GM18526 (cell line): ENCODE data around the gene ST3GAL3.

Experiments
- POLR2A ChIP-seq: IDR thresholded peaks from 3 replicates; pipeline ENCODE4 v1.6.1; 2011; ENCODE audit not compliant: insufficient read length; ENCODE audit errors: extremely low read depth

The ST3GAL3 gene

GRCh38 chr1:43963006-43963405 lies 255.7 kb downstream of the ST3GAL3 start:
- TF ChIP-seq POLR2A, result no peak

- TF ChIP-seq POLR2A, result no peak
These were observed 256.6 kb downstream of the ST3GAL3 start for GRCh38 chr1:43963890-43964289.

GRCh38 chr1:43965316-43965715 lies 258.0 kb downstream of the ST3GAL3 start:
- TF ChIP-seq POLR2A, result no peak

- no peak for TF ChIP-seq POLR2A
These were observed 261.1 kb downstream of the ST3GAL3 start for GRCh38 chr1:43968348-43968948.

- TF ChIP-seq POLR2A, result no peak
These were observed 262.0 kb downstream of the ST3GAL3 start for GRCh38 chr1:43969416-43969745.

- TF ChIP-seq POLR2A, result peak; percentile 58
These were observed 262.6 kb downstream of the ST3GAL3 start, which contains the start of gene DPH2 for GRCh38 chr1:43969746-43970466. Gene DPH2 (plus strand): TSS chr1:43970010. CDS start chr1:43970176, 166 bp downstream.

- no peak for TF ChIP-seq POLR2A
These were observed 263.2 kb downstream of the ST3GAL3 start for GRCh38 chr1:43970502-43970901.

- no peak for TF ChIP-seq POLR2A
These were observed 263.6 kb downstream of the ST3GAL3 start for GRCh38 chr1:43970911-43971310.

- TF ChIP-seq POLR2A, result no peak
These were observed 264.1 kb downstream of the ST3GAL3 start for GRCh38 chr1:43971336-43971980.

GRCh38 chr1:43973981-43974442 lies 266.7 kb downstream of the ST3GAL3 start:
- TF ChIP-seq POLR2A, result no peak

- TF ChIP-seq POLR2A, result peak; percentile 69
These were observed 267.3 kb downstream of the ST3GAL3 start, which contains the start of gene ATP6V0B for GRCh38 chr1:43974443-43975248. Gene ATP6V0B (plus strand): TSS chr1:43974960. CDS start chr1:43975041, 81 bp downstream.

GRCh38 chr1:43975249-43975961 lies 268.1 kb downstream of the ST3GAL3 start:
- TF ChIP-seq POLR2A, result no peak

GRCh38 chr1:43976045-43976444 lies 268.7 kb downstream of the ST3GAL3 start:
- TF ChIP-seq POLR2A, result no peak

GRCh38 chr1:43976890-43977289 lies 269.6 kb downstream of the ST3GAL3 start:
- TF ChIP-seq POLR2A, result no peak

- TF ChIP-seq POLR2A, result no peak
These were observed 270.3 kb downstream of the ST3GAL3 start for GRCh38 chr1:43977376-43978263.
